ENCODE results near the gene VMAC. TPM values are rescaled to one million over a fixed set of nuclear protein-coding genes. Genes with fewer than 3 reads are reported as not detected.
A peak's percentile ranks its signal among the peaks of the same experiment; 100 is the strongest.

The VMAC gene
- total RNA-seq, 1 experiment from 2014 or later = 7.0 TPM

GRCh38 chr19:5913739-5914357 is 9.2 kb downstream of the VMAC start, which contains the start of gene CAPS:
CAPS (plus strand) TSS chr19:5914254; CDS start chr19:5914407, 153 bp downstream.
- H3K27ac Mint-ChIP-seq (ENCODE audit: low read depth, unreplicated experiment) = no peak within 1 kb of the TSS
- BruUV-seq (replicated peaks) = no TSS peak
- CTCF ChIA-PET = no interaction called here
- H3K4me1 Mint-ChIP-seq (ENCODE audit: insufficient read depth, unreplicated experiment) = peaks cover 6% of the 10 kb centered on the region
- no peaks in the 10 kb centered on the region for H3K27me3 Mint-ChIP-seq (ENCODE audit: insufficient read depth, unreplicated experiment)
- H3K9me3 Mint-ChIP-seq (ENCODE audit: unreplicated experiment) = no peaks in the 10 kb centered on the region
- intact Hi-C loops (cut with micrococcal nuclease) = no loop called here
- H3K36me3 Mint-ChIP-seq (ENCODE audit: insufficient read depth, unreplicated experiment) = peaks cover 54% of the 10 kb centered on the region
- H3K4me3 Mint-ChIP-seq (ENCODE audit: unreplicated experiment) = no peak within 1 kb of the TSS
- TF ChIP-seq, protein P1, sequence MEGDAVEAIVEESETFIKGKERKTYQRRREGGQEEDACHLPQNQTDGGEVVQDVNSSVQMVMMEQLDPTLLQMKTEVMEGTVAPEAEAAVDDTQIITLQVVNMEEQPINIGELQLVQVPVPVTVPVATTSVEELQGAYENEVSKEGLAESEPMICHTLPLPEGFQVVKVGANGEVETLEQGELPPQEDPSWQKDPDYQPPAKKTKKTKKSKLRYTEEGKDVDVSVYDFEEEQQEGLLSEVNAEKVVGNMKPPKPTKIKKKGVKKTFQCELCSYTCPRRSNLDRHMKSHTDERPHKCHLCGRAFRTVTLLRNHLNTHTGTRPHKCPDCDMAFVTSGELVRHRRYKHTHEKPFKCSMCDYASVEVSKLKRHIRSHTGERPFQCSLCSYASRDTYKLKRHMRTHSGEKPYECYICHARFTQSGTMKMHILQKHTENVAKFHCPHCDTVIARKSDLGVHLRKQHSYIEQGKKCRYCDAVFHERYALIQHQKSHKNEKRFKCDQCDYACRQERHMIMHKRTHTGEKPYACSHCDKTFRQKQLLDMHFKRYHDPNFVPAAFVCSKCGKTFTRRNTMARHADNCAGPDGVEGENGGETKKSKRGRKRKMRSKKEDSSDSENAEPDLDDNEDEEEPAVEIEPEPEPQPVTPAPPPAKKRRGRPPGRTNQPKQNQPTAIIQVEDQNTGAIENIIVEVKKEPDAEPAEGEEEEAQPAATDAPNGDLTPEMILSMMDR (IDR thresholded peaks at IDR 0.05; ENCODE audit: unreplicated experiment) = no peak
- peak; percentile 79 for DNase-seq (ENCODE audit: unreplicated experiment)
- POLR2A ChIA-PET = interaction anchor here (1.0 to 1.6 kb wide), 3 partner anchors 8 to 45 kb away, joined by 3 to 6 read pairs (median 4); partner anchors contain the start of genes NDUFA11 and VMAC

DNA sequence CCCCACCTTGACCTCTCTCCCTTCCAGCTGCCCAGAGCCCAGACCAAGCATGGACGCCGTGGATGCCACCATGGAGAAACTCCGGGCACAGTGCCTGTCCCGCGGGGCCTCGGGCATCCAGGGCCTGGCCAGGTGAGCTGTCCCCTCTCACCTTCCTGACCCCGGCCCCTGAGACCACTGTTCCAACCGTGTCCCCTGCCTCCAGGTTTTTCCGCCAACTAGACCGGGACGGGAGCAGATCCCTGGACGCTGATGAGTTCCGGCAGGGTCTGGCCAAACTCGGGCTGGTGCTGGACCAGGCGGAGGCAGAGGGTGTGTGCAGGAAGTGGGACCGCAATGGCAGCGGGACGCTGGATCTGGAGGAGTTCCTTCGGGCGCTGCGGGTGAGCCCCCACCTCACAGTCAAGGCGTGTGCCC is 9.7 kb downstream of the VMAC start:
- TF ChIP-seq, protein P1 (IDR thresholded peaks at IDR 0.05; ENCODE audit: unreplicated experiment) = no peak
- DNase-seq (ENCODE audit: unreplicated experiment) = no peak
- ChIA-PET CTCF (no interaction called here), POLR2A (interaction anchor here (0.8 to 1.6 kb wide), 3 partner anchors 9 to 11 kb away, joined by 3 to 6 read pairs (median 4); partner anchors contain the start of genes NDUFA11 and VMAC)
- no peak overlapping the region for H3K4me3 Mint-ChIP-seq (ENCODE audit: unreplicated experiment)
- H3K27me3 Mint-ChIP-seq (ENCODE audit: insufficient read depth, unreplicated experiment) = no peaks in the 10 kb centered on the region
- peaks cover 57% of the 10 kb centered on the region for H3K36me3 Mint-ChIP-seq (ENCODE audit: insufficient read depth, unreplicated experiment)
- no peak overlapping the region for H3K27ac Mint-ChIP-seq (ENCODE audit: low read depth, unreplicated experiment)
- no TSS peak for BruUV-seq (replicated peaks)
- H3K4me1 Mint-ChIP-seq (ENCODE audit: insufficient read depth, unreplicated experiment) = peaks cover 6% of the 10 kb centered on the region
- intact Hi-C loops (cut with micrococcal nuclease) = no loop called here
- no peaks in the 10 kb centered on the region for H3K9me3 Mint-ChIP-seq (ENCODE audit: unreplicated experiment)

DNA sequence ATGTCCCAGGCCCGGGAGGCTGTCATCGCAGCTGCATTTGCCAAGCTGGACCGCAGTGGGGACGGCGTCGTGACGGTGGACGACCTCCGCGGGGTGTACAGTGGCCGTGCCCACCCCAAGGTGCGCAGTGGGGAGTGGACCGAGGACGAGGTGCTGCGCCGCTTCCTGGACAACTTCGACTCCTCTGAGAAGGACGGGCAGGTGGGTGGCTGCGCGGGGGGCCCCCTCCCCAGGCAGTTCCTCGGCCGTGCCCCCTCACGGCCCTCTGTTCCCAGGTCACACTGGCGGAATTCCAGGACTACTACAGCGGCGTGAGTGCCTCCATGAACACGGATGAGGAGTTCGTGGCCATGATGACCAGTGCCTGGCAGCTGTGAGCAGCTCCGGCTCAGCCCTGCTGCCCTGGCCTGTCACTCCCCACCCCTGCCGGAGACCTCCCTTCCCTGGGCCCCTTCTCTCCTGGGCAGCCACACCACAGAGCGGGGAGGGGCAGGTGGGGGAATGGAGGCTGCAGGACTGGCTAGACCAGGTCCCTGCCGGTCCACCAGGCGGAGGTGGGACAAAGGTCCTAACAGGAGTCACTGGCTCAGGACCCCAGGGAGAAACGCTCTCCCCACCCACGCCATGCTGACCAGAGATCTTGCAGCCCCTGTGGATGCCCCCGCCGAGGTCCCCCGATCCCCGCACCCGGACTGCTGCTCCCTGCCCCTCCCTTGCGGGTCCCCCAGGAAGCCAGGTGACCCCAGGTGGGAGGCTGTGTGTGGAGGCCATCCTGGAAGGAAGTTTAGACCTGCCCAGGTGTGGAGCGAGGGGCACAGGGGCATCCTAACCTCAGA is 10.5 kb downstream of the VMAC start:
- no peak for DNase-seq (ENCODE audit: unreplicated experiment)
- TF ChIP-seq, protein P1 (IDR thresholded peaks at IDR 0.05; ENCODE audit: unreplicated experiment) = no peak
- Mint-ChIP-seq H3K27ac (ENCODE audit: low read depth, unreplicated experiment) (no peak overlapping the region), H3K36me3 (ENCODE audit: insufficient read depth, unreplicated experiment) (peaks cover 65% of the 10 kb centered on the region), H3K4me3 (ENCODE audit: unreplicated experiment) (no peak overlapping the region), H3K4me1 (ENCODE audit: insufficient read depth, unreplicated experiment) (peaks cover 6% of the 10 kb centered on the region), H3K27me3 (ENCODE audit: insufficient read depth, unreplicated experiment) (no peaks in the 10 kb centered on the region), H3K9me3 (ENCODE audit: unreplicated experiment) (no peaks in the 10 kb centered on the region)
- no TSS peak for BruUV-seq (replicated peaks)
- POLR2A ChIA-PET = interaction anchor here (0.8 to 1.6 kb wide), 2 partner anchors 10 to 11 kb away, joined by 3 to 6 read pairs; partner anchors contain the start of genes NDUFA11 and VMAC
- intact Hi-C loops (cut with micrococcal nuclease) = no loop called here
- CTCF ChIA-PET = no interaction called here

GRCh38 chr19:5915782-5916165 is 11.1 kb downstream of the VMAC start:
- CTCF ChIA-PET = interaction anchor here (0.6 kb wide), 1 partner anchor 20 kb away, joined by 3 read pairs; no protein-coding TSS in a partner anchor
- H3K27me3 Mint-ChIP-seq (ENCODE audit: insufficient read depth, unreplicated experiment) = no peaks in the 10 kb centered on the region
- no TSS peak for BruUV-seq (replicated peaks)
- DNase-seq (ENCODE audit: unreplicated experiment) = no peak
- H3K4me3 Mint-ChIP-seq (ENCODE audit: unreplicated experiment) = no peak overlapping the region
- H3K4me1 Mint-ChIP-seq (ENCODE audit: insufficient read depth, unreplicated experiment) = peaks cover 6% of the 10 kb centered on the region
- H3K9me3 Mint-ChIP-seq (ENCODE audit: unreplicated experiment) = no peaks in the 10 kb centered on the region
- intact Hi-C loops (cut with micrococcal nuclease) = no loop called here
- POLR2A ChIA-PET = no interaction called here
- H3K27ac Mint-ChIP-seq (ENCODE audit: low read depth, unreplicated experiment) = no peak overlapping the region
- TF ChIP-seq, protein P1 (IDR thresholded peaks at IDR 0.05; ENCODE audit: unreplicated experiment) = no peak
- H3K36me3 Mint-ChIP-seq (ENCODE audit: insufficient read depth, unreplicated experiment) = peaks cover 66% of the 10 kb centered on the region

All from MCF 10A (cell line).